ENCODE results near the gene TPPP. TPM values are rescaled to one million over a fixed set of nuclear protein-coding genes. Genes with fewer than 3 reads are reported as not detected.
A peak's percentile ranks its signal among the peaks of the same experiment; 100 is the strongest.

Gene TPPP
- total and polyA plus RNA-seq, 2 donors (not counting 1 experiment from before 2014, with no cell fraction given): 0.06 TPM; not detected in 1

DNA sequence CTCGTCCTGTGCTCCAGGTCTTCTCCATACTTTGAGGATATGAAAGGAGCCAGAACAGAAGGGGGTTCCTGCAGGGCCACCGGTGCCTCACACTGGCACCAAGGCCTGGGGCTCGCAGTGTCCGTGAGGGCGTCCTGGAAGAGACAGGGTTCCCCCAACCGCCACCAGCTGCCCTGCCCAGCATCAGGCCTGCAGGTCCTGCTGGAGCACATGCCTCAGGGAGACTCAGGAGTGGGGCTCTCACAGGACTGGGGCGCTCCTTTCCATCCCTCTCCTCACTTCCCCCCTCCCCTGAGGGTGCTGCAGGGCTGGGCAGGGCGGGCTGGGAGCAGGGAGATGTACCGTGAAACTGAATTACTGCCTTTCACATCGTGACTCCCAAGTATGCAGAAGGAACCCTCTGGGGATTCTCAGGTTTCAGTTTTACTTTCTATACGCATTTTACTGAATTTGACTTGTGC lies 49.3 kb downstream of the TPPP start:
- DNase-seq: peak; percentile 54
- no peaks in the 10 kb centered on the region for H4K20me1 ChIP-seq (ENCODE audit: control insufficient read depth, insufficient read depth, low read length, poor library complexity, severe bottlenecking)
- POLR2A ChIA-PET: no interaction called here
- CTCF ChIA-PET: interaction anchor here (1.8 kb wide), 1 partner anchor 197 kb away, joined by 6 read pairs; no protein-coding TSS in a partner anchor
- Mint-ChIP-seq H3K4me3 (peak overlapping the region; percentile 59), H3K27me3 (no peaks in the 10 kb centered on the region), H3K4me1 (peaks cover 17% of the 10 kb centered on the region), H3K9me3 (ENCODE audit: insufficient read depth) (no peaks in the 10 kb centered on the region), H3K27ac (no peak overlapping the region)
- no peak overlapping the region for H3K9ac ChIP-seq (ENCODE audit: low read length)
- peak; percentile 43 for ATAC-seq (ENCODE audit: low read depth)
- H3K4me2 ChIP-seq (replicated peaks; ENCODE audit: low read depth, low read length, poor library complexity, severe bottlenecking): peak overlapping the region; percentile 59
- H3K27ac ChIP-seq (ENCODE audit: low read length in 2 of 2): no peak overlapping the region
- H2AFZ ChIP-seq (ENCODE audit: insufficient read depth, low read depth, low read length, poor library complexity, severe bottlenecking): no peak overlapping the region
- H3K79me2 ChIP-seq (ENCODE audit: control insufficient read depth, insufficient read depth, low read length): no peaks in the 10 kb centered on the region
- H3K36me3 ChIP-seq (replicated peaks in 1 of 2; ENCODE audit: control extremely low read depth in 1 of 2, control insufficient read depth in 1 of 2, extremely low read depth in 1 of 2, insufficient read depth in 2 of 2, low read length in 1 of 2): peaks cover 0 to 28% of the 10 kb centered on the region in 2 experiments
- no peaks in the 10 kb centered on the region for H3K27me3 ChIP-seq (replicated peaks in 1 of 4; ENCODE audit: control extremely low read depth in 1 of 4, control insufficient read depth in 3 of 4, insufficient read depth in 4 of 4, low read length in 3 of 4)
- H3K4me3 ChIP-seq (ENCODE audit: control extremely low read depth in 1 of 5, extremely low read depth in 1 of 5, insufficient read depth in 1 of 5, low read depth in 2 of 5, low read length in 4 of 5): no peak overlapping the region
- H3K4me1 ChIP-seq (ENCODE audit: control insufficient read depth in 2 of 2, insufficient read depth in 2 of 2, low read length in 2 of 2): peaks cover 10 to 16% of the 10 kb centered on the region in 2 donors
- WGBS (ENCODE audit: insufficient coverage): 73% methylated on average over 7 of the region's 11 CpGs
- peaks cover 0 to 1% (median 0%) of the 10 kb centered on the region in 3 donors for H3K9me3 ChIP-seq (ENCODE audit: control extremely low read depth in 1 of 3, control insufficient read depth in 2 of 3, insufficient read depth in 1 of 3, low read length in 2 of 3)
- intact Hi-C loops (cut with micrococcal nuclease): no loop called here
- no peak for TF ChIP-seq CTCF (IDR thresholded peaks at IDR 0.05)
- TF ChIP-seq EZH2 (IDR thresholded peaks at IDR 0.05; ENCODE audit: borderline replicate concordance, insufficient read depth, low read depth, low read length, poor library complexity, severe bottlenecking): no peak

GRCh38 chr5:643351-643801 lies 49.8 kb downstream of the TPPP start:
- Mint-ChIP-seq H3K4me3 (peak overlapping the region; percentile 29), H3K9me3 (ENCODE audit: insufficient read depth) (no peaks in the 10 kb centered on the region), H3K27me3 (no peaks in the 10 kb centered on the region), H3K4me1 (peaks cover 17% of the 10 kb centered on the region), H3K27ac (no peak overlapping the region)
- Histone ChIP-seq H3K4me3 (ENCODE audit: control extremely low read depth in 1 of 5, extremely low read depth in 1 of 5, insufficient read depth in 1 of 5, low read depth in 2 of 5, low read length in 4 of 5) (no peak overlapping the region), H3K4me1 (ENCODE audit: control insufficient read depth in 2 of 2, insufficient read depth in 2 of 2, low read length in 2 of 2) (peaks cover 10 to 16% of the 10 kb centered on the region in 2 donors), H3K27ac (ENCODE audit: low read length in 2 of 2) (no peak overlapping the region), H4K20me1 (ENCODE audit: control insufficient read depth, insufficient read depth, low read length, poor library complexity, severe bottlenecking) (no peaks in the 10 kb centered on the region), H3K27me3 (replicated peaks in 1 of 4; ENCODE audit: control extremely low read depth in 1 of 4, control insufficient read depth in 3 of 4, insufficient read depth in 4 of 4, low read length in 3 of 4) (no peaks in the 10 kb centered on the region), H3K9me3 (ENCODE audit: control extremely low read depth in 1 of 3, control insufficient read depth in 2 of 3, insufficient read depth in 1 of 3, low read length in 2 of 3) (no peaks in the 10 kb centered on the region), H3K9ac (ENCODE audit: low read length) (no peak overlapping the region), H3K79me2 (ENCODE audit: control insufficient read depth, insufficient read depth, low read length) (no peaks in the 10 kb centered on the region), H3K4me2 (replicated peaks; ENCODE audit: low read depth, low read length, poor library complexity, severe bottlenecking) (peak overlapping the region; percentile 59), H2AFZ (ENCODE audit: insufficient read depth, low read depth, low read length, poor library complexity, severe bottlenecking) (no peak overlapping the region), H3K36me3 (replicated peaks in 1 of 2; ENCODE audit: control extremely low read depth in 1 of 2, control insufficient read depth in 1 of 2, extremely low read depth in 1 of 2, insufficient read depth in 2 of 2, low read length in 1 of 2) (peaks cover 0 to 32% of the 10 kb centered on the region in 2 experiments)
- CTCF ChIA-PET: interaction anchor here (1.8 kb wide), 1 partner anchor 197 kb away, joined by 6 read pairs; no protein-coding TSS in a partner anchor
- TF ChIP-seq EZH2 (IDR thresholded peaks at IDR 0.05; ENCODE audit: borderline replicate concordance, insufficient read depth, low read depth, low read length, poor library complexity, severe bottlenecking) (no peak), CTCF (IDR thresholded peaks at IDR 0.05) (no peak)
- DNase-seq: peak; percentile 50
- 83% methylated on average over 17 of the region's 21 CpGs for WGBS (ENCODE audit: insufficient coverage)
- intact Hi-C loops (cut with micrococcal nuclease): no loop called here
- peak; percentile 67 for ATAC-seq (ENCODE audit: low read depth)
- POLR2A ChIA-PET: no interaction called here

Measured in B cell (primary cell).